Measurements from ENCODE around the gene HBQ1. TPM values are rescaled to one million over a fixed set of nuclear protein-coding genes. Genes with fewer than 3 reads are reported as not detected.

Gene HBQ1
- 0.63 TPM in 1 of 2 replicates, not detected in the other for total RNA-seq (ENCODE audit: low replicate concordance)

GRCh38 chr16:180101-180675, at the start of gene HBQ1:
TSS of gene HBQ1 (plus strand) at chr16:180459. CDS start at chr16:180487, 28 bp downstream.
- H3K4me3 ChIP-seq (ENCODE audit: low read depth, low read length) = peak within 1 kb of the TSS; percentile 43
- no peak for TF ChIP-seq CTCF (IDR thresholded peaks at IDR 0.05; ENCODE audit: insufficient read depth, low read length)
- DNase-seq (ENCODE audit: low read depth) = no peak

- H3K4me3 ChIP-seq (ENCODE audit: low read depth, low read length) = no peak overlapping the region
- no peak for DNase-seq (ENCODE audit: low read depth)
- TF ChIP-seq CTCF (IDR thresholded peaks at IDR 0.05; ENCODE audit: insufficient read depth, low read length) = no peak
These were observed 49.6 kb upstream of the HBQ1 start for GRCh38 chr16:130533-131173.

- H3K4me3 ChIP-seq (ENCODE audit: low read depth, low read length) = no peak overlapping the region
- DNase-seq (ENCODE audit: low read depth) = no peak
- TF ChIP-seq CTCF (IDR thresholded peaks at IDR 0.05; ENCODE audit: insufficient read depth, low read length) = no peak
These were observed 48.1 kb upstream of the HBQ1 start for GRCh38 chr16:132120-132519.

- TF ChIP-seq CTCF (IDR thresholded peaks at IDR 0.05; ENCODE audit: insufficient read depth, low read length) = no peak
These were observed 46.5 kb upstream of the HBQ1 start for GRCh38 chr16:133716-134115.

GRCh38 chr16:138049-138417, 42.2 kb upstream of the HBQ1 start:
- no peak for DNase-seq (ENCODE audit: low read depth)
- H3K4me3 ChIP-seq (ENCODE audit: low read depth, low read length) = peak overlapping the region; percentile 76
- no peak for TF ChIP-seq CTCF (IDR thresholded peaks at IDR 0.05; ENCODE audit: insufficient read depth, low read length)

More at GRCh38 chr16:133716-134115, 46.5 kb upstream of the HBQ1 start:
- H3K4me3 ChIP-seq (ENCODE audit: low read depth, low read length) = no peak overlapping the region
- DNase-seq (ENCODE audit: low read depth) = no peak

- H3K4me3 ChIP-seq (ENCODE audit: low read depth, low read length) = no peak overlapping the region
- DNase-seq (ENCODE audit: low read depth) = no peak
- no peak for TF ChIP-seq CTCF (IDR thresholded peaks at IDR 0.05; ENCODE audit: insufficient read depth, low read length)
These were observed 39.9 kb upstream of the HBQ1 start for GRCh38 chr16:140175-140857.
